ENCODE measurements around the gene UGT1A5.

DNA sequence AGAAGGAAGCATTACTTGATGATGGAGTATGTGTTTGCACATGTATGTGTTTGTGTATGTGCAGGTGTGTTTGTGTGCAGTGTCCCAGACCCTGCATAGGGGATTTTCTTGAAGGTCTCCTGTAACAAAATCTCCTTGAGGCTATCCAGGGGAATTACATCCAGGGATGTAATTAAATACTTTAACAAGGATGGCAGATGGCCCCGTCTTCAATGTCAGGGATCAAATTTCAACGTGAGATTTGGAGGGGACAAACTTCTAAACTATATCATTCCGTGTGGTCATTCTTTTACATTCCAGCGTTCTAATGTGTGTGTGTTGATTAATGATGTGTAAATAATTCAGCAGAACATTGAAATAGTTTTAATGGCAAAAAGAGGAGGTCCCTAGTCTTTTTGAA is 37.7 kb upstream of the UGT1A5 start:
- TF ChIP-seq, protein P1, sequence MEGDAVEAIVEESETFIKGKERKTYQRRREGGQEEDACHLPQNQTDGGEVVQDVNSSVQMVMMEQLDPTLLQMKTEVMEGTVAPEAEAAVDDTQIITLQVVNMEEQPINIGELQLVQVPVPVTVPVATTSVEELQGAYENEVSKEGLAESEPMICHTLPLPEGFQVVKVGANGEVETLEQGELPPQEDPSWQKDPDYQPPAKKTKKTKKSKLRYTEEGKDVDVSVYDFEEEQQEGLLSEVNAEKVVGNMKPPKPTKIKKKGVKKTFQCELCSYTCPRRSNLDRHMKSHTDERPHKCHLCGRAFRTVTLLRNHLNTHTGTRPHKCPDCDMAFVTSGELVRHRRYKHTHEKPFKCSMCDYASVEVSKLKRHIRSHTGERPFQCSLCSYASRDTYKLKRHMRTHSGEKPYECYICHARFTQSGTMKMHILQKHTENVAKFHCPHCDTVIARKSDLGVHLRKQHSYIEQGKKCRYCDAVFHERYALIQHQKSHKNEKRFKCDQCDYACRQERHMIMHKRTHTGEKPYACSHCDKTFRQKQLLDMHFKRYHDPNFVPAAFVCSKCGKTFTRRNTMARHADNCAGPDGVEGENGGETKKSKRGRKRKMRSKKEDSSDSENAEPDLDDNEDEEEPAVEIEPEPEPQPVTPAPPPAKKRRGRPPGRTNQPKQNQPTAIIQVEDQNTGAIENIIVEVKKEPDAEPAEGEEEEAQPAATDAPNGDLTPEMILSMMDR (conservative IDR thresholded peaks at IDR 0.05; ENCODE audit: low read depth in 2 of 2), result peak in 1 of 2 experiments; percentile 36; a peak in 1 of 4 replicates
- TF ChIP-seq POLR2AphosphoS5 (IDR thresholded peaks at IDR 0.05; ENCODE audit: low read depth) (no peak), ZNF331 (CRISPR knock-in tag; IDR thresholded peaks at IDR 0.05; ENCODE audit: low read depth) (no peak), ZNF114 (CRISPR knock-in tag; IDR thresholded peaks at IDR 0.05) (no peak), EZH2phosphoT487 (IDR thresholded peaks at IDR 0.05; ENCODE audit: unreplicated experiment) (no peak), EZH2 (IDR thresholded peaks at IDR 0.05; ENCODE audit: low read depth, unreplicated experiment) (no peak), NANOG (IDR thresholded peaks at IDR 0.05; ENCODE audit: borderline replicate concordance) (no peak), JUNB (IDR thresholded peaks at IDR 0.05; ENCODE audit: unreplicated experiment) (no peak), CREB1 (CRISPR knock-in tag; IDR thresholded peaks at IDR 0.05; ENCODE audit: low read depth) (no peak), STAT1 (IDR thresholded peaks at IDR 0.05; ENCODE audit: unreplicated experiment) (no peak)
- TF ChIP-seq, protein P2, sequence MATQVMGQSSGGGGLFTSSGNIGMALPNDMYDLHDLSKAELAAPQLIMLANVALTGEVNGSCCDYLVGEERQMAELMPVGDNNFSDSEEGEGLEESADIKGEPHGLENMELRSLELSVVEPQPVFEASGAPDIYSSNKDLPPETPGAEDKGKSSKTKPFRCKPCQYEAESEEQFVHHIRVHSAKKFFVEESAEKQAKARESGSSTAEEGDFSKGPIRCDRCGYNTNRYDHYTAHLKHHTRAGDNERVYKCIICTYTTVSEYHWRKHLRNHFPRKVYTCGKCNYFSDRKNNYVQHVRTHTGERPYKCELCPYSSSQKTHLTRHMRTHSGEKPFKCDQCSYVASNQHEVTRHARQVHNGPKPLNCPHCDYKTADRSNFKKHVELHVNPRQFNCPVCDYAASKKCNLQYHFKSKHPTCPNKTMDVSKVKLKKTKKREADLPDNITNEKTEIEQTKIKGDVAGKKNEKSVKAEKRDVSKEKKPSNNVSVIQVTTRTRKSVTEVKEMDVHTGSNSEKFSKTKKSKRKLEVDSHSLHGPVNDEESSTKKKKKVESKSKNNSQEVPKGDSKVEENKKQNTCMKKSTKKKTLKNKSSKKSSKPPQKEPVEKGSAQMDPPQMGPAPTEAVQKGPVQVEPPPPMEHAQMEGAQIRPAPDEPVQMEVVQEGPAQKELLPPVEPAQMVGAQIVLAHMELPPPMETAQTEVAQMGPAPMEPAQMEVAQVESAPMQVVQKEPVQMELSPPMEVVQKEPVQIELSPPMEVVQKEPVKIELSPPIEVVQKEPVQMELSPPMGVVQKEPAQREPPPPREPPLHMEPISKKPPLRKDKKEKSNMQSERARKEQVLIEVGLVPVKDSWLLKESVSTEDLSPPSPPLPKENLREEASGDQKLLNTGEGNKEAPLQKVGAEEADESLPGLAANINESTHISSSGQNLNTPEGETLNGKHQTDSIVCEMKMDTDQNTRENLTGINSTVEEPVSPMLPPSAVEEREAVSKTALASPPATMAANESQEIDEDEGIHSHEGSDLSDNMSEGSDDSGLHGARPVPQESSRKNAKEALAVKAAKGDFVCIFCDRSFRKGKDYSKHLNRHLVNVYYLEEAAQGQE (IDR thresholded peaks at IDR 0.05; ENCODE audit: unreplicated experiment), result no peak
- TF ChIP-seq, protein P3, sequence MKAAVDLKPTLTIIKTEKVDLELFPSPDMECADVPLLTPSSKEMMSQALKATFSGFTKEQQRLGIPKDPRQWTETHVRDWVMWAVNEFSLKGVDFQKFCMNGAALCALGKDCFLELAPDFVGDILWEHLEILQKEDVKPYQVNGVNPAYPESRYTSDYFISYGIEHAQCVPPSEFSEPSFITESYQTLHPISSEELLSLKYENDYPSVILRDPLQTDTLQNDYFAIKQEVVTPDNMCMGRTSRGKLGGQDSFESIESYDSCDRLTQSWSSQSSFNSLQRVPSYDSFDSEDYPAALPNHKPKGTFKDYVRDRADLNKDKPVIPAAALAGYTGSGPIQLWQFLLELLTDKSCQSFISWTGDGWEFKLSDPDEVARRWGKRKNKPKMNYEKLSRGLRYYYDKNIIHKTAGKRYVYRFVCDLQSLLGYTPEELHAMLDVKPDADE (IDR thresholded peaks at IDR 0.05), result no peak

Data from GM23338 (cell line).